K562 (cell line): ENCODE measurements around the gene SPAG9. TPM values are rescaled to one million over a fixed set of nuclear protein-coding genes. Genes with fewer than 3 reads are reported as not detected.

Experiments
- ARNT ChIP-seq, 2 experiments: fragments of 450-650 bp; IDR thresholded peaks; 2 replicates each; pipeline ENCODE4 v1.6.1; 2016; ENCODE audit warnings: mild to moderate bottlenecking in 1 of 2
- C11orf30 ChIP-seq: fragments of 450-650 bp; IDR thresholded peaks from 2 replicates; pipeline ENCODE4 v1.6.1; 2016; ENCODE audit warnings: low read depth, mild to moderate bottlenecking
- E2F3 ChIP-seq: fragments of 250-450 bp; sonication (Bioruptor Pico); IDR thresholded peaks from 2 replicates; pipeline ENCODE4 v1.4.0; 2020; ENCODE audit warnings: mild to moderate bottlenecking
- HDAC2 ChIP-seq: fragments of 450-650 bp; IDR thresholded peaks from 2 replicates; pipeline ENCODE4 v1.6.1; 2016; ENCODE audit warnings: mild to moderate bottlenecking
- MCM2 ChIP-seq: fragments of 450-650 bp; IDR thresholded peaks from 2 replicates; pipeline ENCODE4 v1.6.1; 2017; ENCODE audit warnings: low read depth, mild to moderate bottlenecking
- MED1 ChIP-seq: sonication (generic); formaldehyde crosslinking; IDR thresholded peaks from 2 replicates; pipeline ENCODE4 v1.8.1; 2023; ENCODE audit warnings: missing genetic modification reagents, borderline replicate concordance
- MYC ChIP-seq, 2 experiments: fragments of 250-450 bp in 1 of 2; sonication (Bioruptor Pico) in 1 of 2; IDR thresholded peaks; 2 replicates each; pipeline versions ENCODE4 v1.5.1 to v1.6.1; 2012 to 2021; ENCODE audit warnings: low read depth in 2 of 2, borderline replicate concordance in 1 of 2, improper control_type of control experiment in 1 of 2, low read length in 1 of 2, mild to moderate bottlenecking in 1 of 2, moderate library complexity in 1 of 2
- NFXL1 ChIP-seq: fragments of 450-650 bp; formaldehyde crosslinking; IDR thresholded peaks from 2 replicates; pipeline ENCODE4 v1.4.0; 2021; ENCODE audit warnings: mild to moderate bottlenecking
- SIN3A ChIP-seq, 2 experiments: fragments of 150-350 bp in 1 of 2; IDR thresholded peaks; 2 replicates each; pipeline ENCODE4 v1.6.1; 2011 to 2016; ENCODE audit warnings: borderline replicate concordance in 2 of 2, low read depth in 2 of 2, low read length in 2 of 2, mild to moderate bottlenecking in 2 of 2, moderate library complexity in 2 of 2; ENCODE audit not compliant: control insufficient read depth in 1 of 2
- SREBF2 ChIP-seq: sonication (generic); formaldehyde crosslinking; IDR thresholded peaks from 2 replicates; pipeline ENCODE4 v1.4.0; 2020; ENCODE audit warnings: mild to moderate bottlenecking, missing genetic modification reagents
- TEAD2 ChIP-seq: fragments of 450-650 bp; IDR thresholded peaks from 2 replicates; pipeline ENCODE4 v1.6.1; 2016; ENCODE audit warnings: missing genetic modification characterization, control low read depth, missing compliant biosample characterization
- TRIM24 ChIP-seq, 2 experiments: fragments of 450-650 bp; IDR thresholded peaks; 2 replicates each; pipeline ENCODE4 v1.6.1; 2016
- ZNF23 ChIP-seq: fragments of 250-450 bp; sonication (Bioruptor Pico); IDR thresholded peaks from 2 replicates; pipeline ENCODE4 v1.4.0; 2020; ENCODE audit warnings: mild to moderate bottlenecking
- ZNF274 ChIP-seq: IDR thresholded peaks from 2 replicates; pipeline ENCODE4 v1.6.1; 2011; ENCODE audit warnings: low read depth, mild to moderate bottlenecking, low read length, moderate library complexity, borderline replicate concordance
- ZNF311 ChIP-seq: fragments of 250-450 bp; sonication (Bioruptor Pico); IDR thresholded peaks from 2 replicates; pipeline ENCODE4 v1.4.0; 2020; ENCODE audit warnings: mild to moderate bottlenecking, moderate library complexity
- ZNF507 ChIP-seq: conservative IDR thresholded peaks from 2 replicates; pipeline ENCODE4 v1.6.1; 2017; ENCODE audit warnings: missing genetic modification characterization, missing compliant biosample characterization
- ZNF583 ChIP-seq: fragments of 250-450 bp; sonication (Bioruptor Pico); IDR thresholded peaks from 2 replicates; pipeline ENCODE4 v1.4.0; 2020
- ZNF830 ChIP-seq: fragments of 250-450 bp; sonication (Bioruptor Pico); IDR thresholded peaks from 2 replicates; pipeline ENCODE4 v1.5.0; 2021; ENCODE audit warnings: mild to moderate bottlenecking
- polyA plus RNA-seq, 8 experiments: library from polyadenylated mRNA; depleted of rRNA in 4 of 8; stranded (reverse) in 5 of 8; unstranded in 3 of 8; fragments of >200 nt; fragmentation: Nextera tagmentation in 2 of 8; fragmentation: Illumina TruSeq in 1 of 8; extraction: Ambion mirVana in 2 of 8; extraction: Trizol in 1 of 8; gene quantifications; 2 replicates each; pipeline versions ENCODE4 v1.2.1 to v1.2.3, GENCODE V29; 2011 to 2014; ENCODE audit warnings: inconsistent platforms in 1 of 8, missing spikeins in 1 of 8
- total RNA-seq, 7 experiments: library from RNA; depleted of rRNA in 6 of 7; stranded (reverse); fragments of >200 nt in 6 of 7; fragmentation: Illumina TruSeq in 2 of 7; extraction: Trizol in 2 of 7; gene quantifications; 2 replicates each; pipeline versions ENCODE4 v1.2.1 to v1.2.3, GENCODE V29; 2011 to 2021; ENCODE audit warnings: low replicate concordance in 1 of 7
- TF ChIP-seq, protein P1 (sequence below): fragments of 450-650 bp; formaldehyde crosslinking; IDR thresholded peaks from 2 replicates; pipeline ENCODE4 v1.4.0; 2020; ENCODE audit warnings: mild to moderate bottlenecking
- TF ChIP-seq, protein P2 (sequence below): fragments of 450-650 bp; formaldehyde crosslinking; IDR thresholded peaks from 2 replicates; pipeline ENCODE4 v1.4.0; 2020; ENCODE audit warnings: mild to moderate bottlenecking, mixed read lengths
- TF ChIP-seq, protein P3 (sequence below): sonication (generic); formaldehyde crosslinking; IDR thresholded peaks from 2 replicates; pipeline ENCODE4 v1.8.1; 2022; ENCODE audit warnings: missing genetic modification reagents
- TF ChIP-seq, protein P4 (sequence below): fragments of 450-650 bp; formaldehyde crosslinking; conservative IDR thresholded peaks from 2 replicates; pipeline ENCODE4 v1.4.0; 2022; ENCODE audit warnings: mild to moderate bottlenecking, missing genetic modification characterization
- TF ChIP-seq, protein P5 (sequence below): fragments of 250-450 bp; sonication (Bioruptor Pico); IDR thresholded peaks from 2 replicates; pipeline ENCODE4 v1.5.0; 2021

Gene SPAG9
- total and polyA plus RNA-seq, 9 of the 15 experiments (the other 6 are each of a cell fraction or from before 2014, with no cell fraction given) = 12.2 to 99.2 (median 58.2) TPM

DNA sequence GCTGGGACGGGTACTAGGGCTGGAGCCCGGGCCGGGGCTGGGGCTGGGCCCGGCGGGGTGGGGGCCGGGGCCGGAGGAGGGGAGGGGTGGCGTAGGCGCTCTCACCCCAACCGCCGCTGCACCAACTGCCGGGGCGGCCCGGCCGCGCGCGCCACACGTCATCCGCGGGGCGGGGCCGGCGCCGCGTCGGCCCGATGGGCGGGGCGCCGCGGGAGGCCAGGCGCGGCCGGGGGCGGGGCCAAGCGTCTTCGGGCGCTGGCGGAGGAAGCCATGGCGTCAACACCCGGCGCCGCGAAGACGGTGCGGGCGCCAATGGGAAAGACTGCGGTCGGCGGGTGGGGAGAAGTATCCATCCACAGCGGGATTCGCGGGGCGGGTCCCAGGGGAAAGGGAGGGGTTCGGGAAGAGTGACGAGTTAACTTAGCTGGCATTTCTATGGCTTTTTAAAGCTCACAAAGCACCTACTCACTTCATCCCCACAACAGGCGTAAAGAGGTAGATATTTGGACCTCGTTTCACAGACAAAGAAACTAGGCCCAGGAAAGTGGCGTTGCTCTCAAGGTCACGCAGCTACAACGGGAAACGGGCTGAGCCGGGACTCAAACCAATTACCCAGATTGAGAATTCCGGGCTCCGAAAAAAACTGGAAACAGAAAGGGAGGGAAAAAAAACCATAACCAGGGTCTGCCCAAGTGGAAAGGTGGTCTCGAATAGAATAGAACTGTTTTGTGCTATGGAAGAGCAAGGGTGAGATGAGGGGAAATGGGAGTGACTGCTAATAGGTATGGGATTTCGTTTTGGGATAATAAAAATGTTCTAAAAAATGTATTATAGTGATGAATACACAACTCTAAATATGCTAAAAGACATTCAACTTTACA is at the start of gene SPAG9 (continued):
- TF ChIP-seq, protein P1, sequence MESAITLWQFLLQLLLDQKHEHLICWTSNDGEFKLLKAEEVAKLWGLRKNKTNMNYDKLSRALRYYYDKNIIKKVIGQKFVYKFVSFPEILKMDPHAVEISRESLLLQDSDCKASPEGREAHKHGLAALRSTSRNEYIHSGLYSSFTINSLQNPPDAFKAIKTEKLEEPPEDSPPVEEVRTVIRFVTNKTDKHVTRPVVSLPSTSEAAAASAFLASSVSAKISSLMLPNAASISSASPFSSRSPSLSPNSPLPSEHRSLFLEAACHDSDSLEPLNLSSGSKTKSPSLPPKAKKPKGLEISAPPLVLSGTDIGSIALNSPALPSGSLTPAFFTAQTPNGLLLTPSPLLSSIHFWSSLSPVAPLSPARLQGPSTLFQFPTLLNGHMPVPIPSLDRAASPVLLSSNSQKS (CRISPR knock-in tag) = no peak
- no peak for TF ChIP-seq E2F3 (CRISPR knock-in tag)
- 0 out of 2 replicates have a peak, but pooled peaks have one; percentile 42 for TF ChIP-seq MYC (IDR thresholded peaks at IDR 0.05; ENCODE audit: low read depth, low read length)
- no peak for TF ChIP-seq MYC (CRISPR knock-in tag; IDR thresholded peaks at IDR 0.05; ENCODE audit: borderline replicate concordance, low read depth)
- TF ChIP-seq C11orf30 = peak; percentile 60
- no peak for TF ChIP-seq TRIM24 (IDR thresholded peaks at IDR 0.05)
- no peak for TF ChIP-seq SREBF2 (CRISPR knock-in tag)
- no peak for TF ChIP-seq ZNF23 (CRISPR knock-in tag)
- TF ChIP-seq, protein P2, sequence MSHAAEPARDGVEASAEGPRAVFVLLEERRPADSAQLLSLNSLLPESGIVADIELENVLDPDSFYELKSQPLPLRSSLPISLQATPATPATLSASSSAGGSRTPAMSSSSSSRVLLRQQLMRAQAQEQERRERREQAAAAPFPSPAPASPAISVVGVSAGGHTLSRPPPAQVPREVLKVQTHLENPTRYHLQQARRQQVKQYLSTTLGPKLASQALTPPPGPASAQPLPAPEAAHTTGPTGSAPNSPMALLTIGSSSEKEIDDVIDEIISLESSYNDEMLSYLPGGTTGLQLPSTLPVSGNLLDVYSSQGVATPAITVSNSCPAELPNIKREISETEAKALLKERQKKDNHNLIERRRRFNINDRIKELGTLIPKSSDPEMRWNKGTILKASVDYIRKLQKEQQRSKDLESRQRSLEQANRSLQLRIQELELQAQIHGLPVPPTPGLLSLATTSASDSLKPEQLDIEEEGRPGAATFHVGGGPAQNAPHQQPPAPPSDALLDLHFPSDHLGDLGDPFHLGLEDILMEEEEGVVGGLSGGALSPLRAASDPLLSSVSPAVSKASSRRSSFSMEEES (CRISPR knock-in tag) = no peak
- TF ChIP-seq, protein P3, sequence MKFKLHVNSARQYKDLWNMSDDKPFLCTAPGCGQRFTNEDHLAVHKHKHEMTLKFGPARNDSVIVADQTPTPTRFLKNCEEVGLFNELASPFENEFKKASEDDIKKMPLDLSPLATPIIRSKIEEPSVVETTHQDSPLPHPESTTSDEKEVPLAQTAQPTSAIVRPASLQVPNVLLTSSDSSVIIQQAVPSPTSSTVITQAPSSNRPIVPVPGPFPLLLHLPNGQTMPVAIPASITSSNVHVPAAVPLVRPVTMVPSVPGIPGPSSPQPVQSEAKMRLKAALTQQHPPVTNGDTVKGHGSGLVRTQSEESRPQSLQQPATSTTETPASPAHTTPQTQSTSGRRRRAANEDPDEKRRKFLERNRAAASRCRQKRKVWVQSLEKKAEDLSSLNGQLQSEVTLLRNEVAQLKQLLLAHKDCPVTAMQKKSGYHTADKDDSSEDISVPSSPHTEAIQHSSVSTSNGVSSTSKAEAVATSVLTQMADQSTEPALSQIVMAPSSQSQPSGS (CRISPR knock-in tag) = no peak
- TF ChIP-seq, protein P4, sequence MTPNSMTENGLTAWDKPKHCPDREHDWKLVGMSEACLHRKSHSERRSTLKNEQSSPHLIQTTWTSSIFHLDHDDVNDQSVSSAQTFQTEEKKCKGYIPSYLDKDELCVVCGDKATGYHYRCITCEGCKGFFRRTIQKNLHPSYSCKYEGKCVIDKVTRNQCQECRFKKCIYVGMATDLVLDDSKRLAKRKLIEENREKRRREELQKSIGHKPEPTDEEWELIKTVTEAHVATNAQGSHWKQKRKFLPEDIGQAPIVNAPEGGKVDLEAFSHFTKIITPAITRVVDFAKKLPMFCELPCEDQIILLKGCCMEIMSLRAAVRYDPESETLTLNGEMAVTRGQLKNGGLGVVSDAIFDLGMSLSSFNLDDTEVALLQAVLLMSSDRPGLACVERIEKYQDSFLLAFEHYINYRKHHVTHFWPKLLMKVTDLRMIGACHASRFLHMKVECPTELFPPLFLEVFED (CRISPR knock-in tag) = 0 out of 2 replicates have a peak, but pooled peaks have one; percentile 40
- TF ChIP-seq TEAD2 (tag) = no peak
- TF ChIP-seq ZNF830 (CRISPR knock-in tag) = 0 out of 2 replicates have a peak, but pooled peaks have one; percentile 62
- TF ChIP-seq NFXL1 = no peak
- TF ChIP-seq, protein P5, sequence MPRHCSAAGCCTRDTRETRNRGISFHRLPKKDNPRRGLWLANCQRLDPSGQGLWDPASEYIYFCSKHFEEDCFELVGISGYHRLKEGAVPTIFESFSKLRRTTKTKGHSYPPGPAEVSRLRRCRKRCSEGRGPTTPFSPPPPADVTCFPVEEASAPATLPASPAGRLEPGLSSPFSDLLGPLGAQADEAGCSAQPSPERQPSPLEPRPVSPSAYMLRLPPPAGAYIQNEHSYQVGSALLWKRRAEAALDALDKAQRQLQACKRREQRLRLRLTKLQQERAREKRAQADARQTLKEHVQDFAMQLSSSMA (CRISPR knock-in tag) = no peak
- peak; percentile 18 to 31; a peak in 1 of 4 replicates for TF ChIP-seq SIN3A (IDR thresholded peaks at IDR 0.05; ENCODE audit: borderline replicate concordance in 2 of 2, control insufficient read depth in 1 of 2, low read depth in 2 of 2, low read length in 2 of 2)
- no peak for TF ChIP-seq ZNF507 (tag)
- TF ChIP-seq ZNF583 (CRISPR knock-in tag) = no peak
- no peak for TF ChIP-seq ARNT (IDR thresholded peaks at IDR 0.05)
- no peak for TF ChIP-seq ZNF274
- no peak for TF ChIP-seq MCM2
- no peak for TF ChIP-seq MED1
- TF ChIP-seq ZNF311 = no peak
- TF ChIP-seq HDAC2 = peak; percentile 38; the same call in 1 of the 2 replicates
